Panc1 (cell line): Measurements from ENCODE around the gene RPL12. TPM values are rescaled to one million over a fixed set of nuclear protein-coding genes. Genes with fewer than 3 reads are reported as not detected.

Source experiments
- ATAC-seq: fragments of 200-7000 bp; cut with Tn5 transposase; 2 replicates; pipeline ENCODE4 v1.9.1; 2020; ENCODE audit warnings: mild to moderate bottlenecking, moderate library complexity
- BruUV-seq: library from RNA; stranded (reverse); fragments of 400-500 nt; replicated peaks from 2 replicates; lab custom pipeline; 2021; lab: Mats Ljungman, UMichigan
- CTCF ChIA-PET: fragments of 300-600 bp; sonication (Branson Sonifier 250); formaldehyde crosslinking; loops from one replicate; lab custom pipeline; 2022; ENCODE audit warnings: antibody characterized with exemption; lab: Charles Lee
- POLR2A ChIA-PET: fragments of 300-600 bp; sonication (Branson Sonifier 250); formaldehyde crosslinking; loops from one replicate; lab custom pipeline; 2022; ENCODE audit warnings: antibody characterized with exemption; lab: Charles Lee
- DNase-seq: peaks from one replicate; pipeline ENCODE4 v3.0.0-alpha.2; 2010; ENCODE audit warnings: low read depth, low spot score
- H3K27ac ChIP-seq: 2 replicates; pipeline ENCODE4 v1.5.1; 2011; ENCODE audit warnings: mild to moderate bottlenecking, low read length, inconsistent platforms
- H3K27me3 ChIP-seq: fragments of 200-500 bp; sonication (Bioruptor generic); 2 replicates; pipeline ENCODE4 v1.6.0; 2014; ENCODE audit warnings: low read length, inconsistent platforms; ENCODE audit not compliant: control insufficient read depth, insufficient read depth
- H3K36me3 ChIP-seq: fragments of 200-500 bp; sonication (Bioruptor generic); 2 replicates; pipeline ENCODE4 v1.5.1; 2014; ENCODE audit warnings: inconsistent platforms, mild to moderate bottlenecking, low read length, moderate library complexity; ENCODE audit not compliant: control insufficient read depth, insufficient read depth
- H3K4me1 ChIP-seq: 2 replicates; pipeline ENCODE4 v1.5.1; 2011; ENCODE audit warnings: inconsistent platforms, mild to moderate bottlenecking, low read length, moderate library complexity; ENCODE audit not compliant: control insufficient read depth, insufficient read depth
- H3K4me3 ChIP-seq, 2 experiments: 2 replicates each; pipeline ENCODE4 v1.5.1; 2011 to 2012; ENCODE audit warnings: low read depth in 2 of 2, low read length in 2 of 2, mild to moderate bottlenecking in 2 of 2, inconsistent platforms in 1 of 2, moderate library complexity in 1 of 2
- H3K9me3 ChIP-seq: fragments of 200-500 bp; sonication (Bioruptor generic); 2 replicates; pipeline ENCODE4 v1.5.1; 2014; ENCODE audit warnings: low read depth, mild to moderate bottlenecking, inconsistent platforms, low read length, moderate library complexity; ENCODE audit not compliant: control insufficient read depth, insufficient read depth
- CTCF ChIP-seq: fragments of 450-650 bp; IDR thresholded peaks from 2 replicates; pipeline ENCODE4 v1.5.1; 2017; ENCODE audit warnings: mild to moderate bottlenecking
- POLR2AphosphoS5 ChIP-seq: IDR thresholded peaks from 2 replicates; pipeline ENCODE4 v1.6.1; 2012; ENCODE audit warnings: mild to moderate bottlenecking, low read depth, low read length, moderate library complexity
- REST ChIP-seq, 2 experiments: IDR thresholded peaks; 2 replicates each; pipeline ENCODE4 v1.6.1; 2011 to 2012; ENCODE audit warnings: low read depth in 2 of 2, control low read depth in 1 of 2, low read length in 1 of 2, mild to moderate bottlenecking in 1 of 2, moderate library complexity in 1 of 2; ENCODE audit not compliant: insufficient read depth in 1 of 2
- SIN3A ChIP-seq: IDR thresholded peaks from 2 replicates; pipeline ENCODE4 v1.6.1; 2012; ENCODE audit warnings: low read depth, mild to moderate bottlenecking, low read length, moderate library complexity, borderline replicate concordance; ENCODE audit not compliant: insufficient read depth
- TCF7L2 ChIP-seq: IDR thresholded peaks from 2 replicates; pipeline ENCODE4 v1.6.1; 2011; ENCODE audit warnings: mild to moderate bottlenecking, low read depth, low read length, inconsistent platforms
- in situ Hi-C: cut with HindIII; loops from 2 replicates; pipeline ENCODE4 v1.10.0; 2016; ENCODE audit warnings: low sequenced_read_pairs, low pct_unique_long_range_greater_than_20kb
- intact Hi-C: fragments of 100-400 bp; cut with micrococcal nuclease; formaldehyde crosslinking; loops from one replicate; pipeline ENCODE4 v1.10.0; 2022; ENCODE audit not compliant: unreplicated experiment
- total RNA-seq: library from RNA; stranded (reverse); gene quantifications from one replicate; pipeline ENCODE4 v1.2.1, GENCODE V29; 2021; ENCODE audit not compliant: unreplicated experiment

Gene RPL12
- total RNA-seq, 1 experiment from 2014 or later, result 951 TPM

- Histone ChIP-seq H3K4me3 (peak overlapping the region; percentile 90 to 96), H3K9me3 (no peaks in the 10 kb centered on the region), H3K27ac (no peak overlapping the region), H3K4me1 (peaks cover 11% of the 10 kb centered on the region; the same call in 1 of the 2 replicates), H3K27me3 (no peaks in the 10 kb centered on the region), H3K36me3 (no peaks in the 10 kb centered on the region; the same call in 1 of the 2 replicates)
- CTCF ChIA-PET, result no interaction called here
- no peak for TF ChIP-seq POLR2AphosphoS5
- TF ChIP-seq SIN3A, result no peak
- no peak for TF ChIP-seq REST (IDR thresholded peaks at IDR 0.05; ENCODE audit: insufficient read depth in 1 of 2, low read depth in 2 of 2, low read length in 1 of 2)
- TF ChIP-seq CTCF, result no peak
- no peak for TF ChIP-seq TCF7L2
- DNase-seq (no peak), ATAC-seq (no peak)
- POLR2A ChIA-PET, result no interaction called here
- no TSS peak for BruUV-seq
- in situ Hi-C loops (no loop called here), intact Hi-C loops (no loop called here)
Measured at GRCh38 chr9:127422133-127422782, 28.9 kb downstream of the RPL12 start.

- CTCF ChIA-PET, result interaction anchor here (0.7 kb wide), 1 partner anchor 715 kb away, joined by 3 read pairs; no protein-coding TSS in a partner anchor
- DNase-seq (no peak), ATAC-seq (no peak)
- intact Hi-C loops, result no loop called here
- POLR2A ChIA-PET, result no interaction called here
- Histone ChIP-seq H3K4me3 (no peak overlapping the region), H3K36me3 (no peaks in the 10 kb centered on the region; the same call in 1 of the 2 replicates), H3K27ac (no peak overlapping the region), H3K27me3 (no peaks in the 10 kb centered on the region), H3K9me3 (no peaks in the 10 kb centered on the region), H3K4me1 (peaks cover 17% of the 10 kb centered on the region)
- BruUV-seq, result no TSS peak
- in situ Hi-C loops, result no loop called here
- no peak for TF ChIP-seq REST (IDR thresholded peaks at IDR 0.05; ENCODE audit: insufficient read depth in 1 of 2, low read depth in 2 of 2, low read length in 1 of 2)
- no peak for TF ChIP-seq POLR2AphosphoS5
- no peak for TF ChIP-seq TCF7L2
- no peak for TF ChIP-seq SIN3A
Measured at GRCh38 chr9:127421057-127421456, 30.1 kb downstream of the RPL12 start.
